Stimulated activated CD4-positive, alpha-beta T cell treated with anti-CD3 and anti-CD28 coated beads, Interleukin-2, amount 100 ng/mL, for 4 hours (primary cell): ENCODE results near the gene GNAI3.

Source experiments
- DNase-seq: peaks from one replicate; pipeline ENCODE4 v3.0.0-alpha.2; 2020; ENCODE audit warnings: low read depth

GNAI3 gene

GRCh38 chr1:109598655-109599054 is 50.2 kb downstream of the GNAI3 start:
- no peak for DNase-seq

- no peak for DNase-seq
Measured at GRCh38 chr1:109603229-109603628, 54.8 kb downstream of the GNAI3 start.

- no peak for DNase-seq
Measured at GRCh38 chr1:109605381-109605780, 57.0 kb downstream of the GNAI3 start.

GRCh38 chr1:109609881-109610280 is 61.5 kb downstream of the GNAI3 start:
- DNase-seq = no peak

GRCh38 chr1:109610609-109611307 is 62.3 kb downstream of the GNAI3 start:
- DNase-seq = no peak

GRCh38 chr1:109611308-109611990 is 63.0 kb downstream of the GNAI3 start:
- DNase-seq = no peak

GRCh38 chr1:109613361-109614147 is 65.1 kb downstream of the GNAI3 start:
- DNase-seq = no peak

- no peak for DNase-seq
Measured at GRCh38 chr1:109615879-109616278, 67.5 kb downstream of the GNAI3 start.

GRCh38 chr1:109616391-109616790 is 68.0 kb downstream of the GNAI3 start:
- no peak for DNase-seq

GRCh38 chr1:109617291-109617801 is 68.9 kb downstream of the GNAI3 start:
- no peak for DNase-seq

- DNase-seq = no peak
Measured at GRCh38 chr1:109618661-109619575, 70.5 kb downstream of the GNAI3 start.

GRCh38 chr1:109619576-109620400 is 71.4 kb downstream of the GNAI3 start, which contains the start of the genes AMPD2 and GNAT2:
Gene AMPD2, plus strand, starts transcription at chr1:109619837. Its CDS starts 1,339 bp downstream, at chr1:109621176.
Gene GNAT2, minus strand, starts transcription at chr1:109619616. Its CDS starts 6,746 bp downstream, at chr1:109612870.
- peak; percentile 61 for DNase-seq

GRCh38 chr1:109620401-109620791 is 72.0 kb downstream of the GNAI3 start:
- DNase-seq = no peak

- DNase-seq = peak; percentile 96
Measured at GRCh38 chr1:109620841-109621286, 72.4 kb downstream of the GNAI3 start.

GRCh38 chr1:109621379-109622136 is 73.1 kb downstream of the GNAI3 start:
- no peak for DNase-seq

GRCh38 chr1:109622137-109622892 is 73.9 kb downstream of the GNAI3 start:
- no peak for DNase-seq

GRCh38 chr1:109622895-109623294 is 74.5 kb downstream of the GNAI3 start:
- DNase-seq = no peak

- DNase-seq = no peak
Measured at GRCh38 chr1:109623601-109624161, 75.3 kb downstream of the GNAI3 start.
